Subcutaneous adipose tissue (tissue), 4 donors: Measurements from ENCODE around the gene ZBTB20. TPM values are rescaled to one million over a fixed set of nuclear protein-coding genes. Genes with fewer than 3 reads are reported as not detected.

Experiments used
- total RNA-seq, 4 donors: library from RNA; depleted of rRNA; stranded (reverse); fragments of >200 nt; gene quantifications; one replicate each; pipeline ENCODE4 v1.1.0, GENCODE V29; 2016
- TF ChIP-seq, protein P1 (sequence below): fragments of 450-650 bp; IDR thresholded peaks from one replicate; pipeline ENCODE4 v1.5.1; 2016; ENCODE audit warnings: low read depth, mild to moderate bottlenecking, control low read depth, antibody characterized with exemption, moderate library complexity

Gene ZBTB20
- total RNA-seq, 4 donors from 2014 or later = 60.3 to 93.4 (median 69.1) TPM

DNA sequence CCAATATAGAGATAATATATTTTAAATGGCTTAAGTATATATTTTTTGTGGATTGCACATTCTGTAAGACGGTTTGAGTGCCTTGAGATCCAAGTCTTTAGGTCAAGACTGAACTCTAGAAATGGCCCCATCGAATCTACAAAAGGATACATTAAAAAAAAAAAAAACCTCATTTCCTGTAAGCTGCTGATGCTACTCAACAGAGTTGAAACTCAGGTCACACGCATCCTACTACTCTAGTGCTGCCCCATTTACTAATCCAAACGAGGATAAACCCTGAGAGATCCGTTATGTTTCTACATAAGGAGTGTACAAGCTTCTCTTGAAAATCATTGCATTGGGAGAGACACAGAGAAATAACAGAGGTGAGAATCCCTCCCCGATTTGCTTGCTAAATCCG lies 666.0 kb downstream of the ZBTB20 start:
- TF ChIP-seq, protein P1, sequence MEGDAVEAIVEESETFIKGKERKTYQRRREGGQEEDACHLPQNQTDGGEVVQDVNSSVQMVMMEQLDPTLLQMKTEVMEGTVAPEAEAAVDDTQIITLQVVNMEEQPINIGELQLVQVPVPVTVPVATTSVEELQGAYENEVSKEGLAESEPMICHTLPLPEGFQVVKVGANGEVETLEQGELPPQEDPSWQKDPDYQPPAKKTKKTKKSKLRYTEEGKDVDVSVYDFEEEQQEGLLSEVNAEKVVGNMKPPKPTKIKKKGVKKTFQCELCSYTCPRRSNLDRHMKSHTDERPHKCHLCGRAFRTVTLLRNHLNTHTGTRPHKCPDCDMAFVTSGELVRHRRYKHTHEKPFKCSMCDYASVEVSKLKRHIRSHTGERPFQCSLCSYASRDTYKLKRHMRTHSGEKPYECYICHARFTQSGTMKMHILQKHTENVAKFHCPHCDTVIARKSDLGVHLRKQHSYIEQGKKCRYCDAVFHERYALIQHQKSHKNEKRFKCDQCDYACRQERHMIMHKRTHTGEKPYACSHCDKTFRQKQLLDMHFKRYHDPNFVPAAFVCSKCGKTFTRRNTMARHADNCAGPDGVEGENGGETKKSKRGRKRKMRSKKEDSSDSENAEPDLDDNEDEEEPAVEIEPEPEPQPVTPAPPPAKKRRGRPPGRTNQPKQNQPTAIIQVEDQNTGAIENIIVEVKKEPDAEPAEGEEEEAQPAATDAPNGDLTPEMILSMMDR = no peak

DNA sequence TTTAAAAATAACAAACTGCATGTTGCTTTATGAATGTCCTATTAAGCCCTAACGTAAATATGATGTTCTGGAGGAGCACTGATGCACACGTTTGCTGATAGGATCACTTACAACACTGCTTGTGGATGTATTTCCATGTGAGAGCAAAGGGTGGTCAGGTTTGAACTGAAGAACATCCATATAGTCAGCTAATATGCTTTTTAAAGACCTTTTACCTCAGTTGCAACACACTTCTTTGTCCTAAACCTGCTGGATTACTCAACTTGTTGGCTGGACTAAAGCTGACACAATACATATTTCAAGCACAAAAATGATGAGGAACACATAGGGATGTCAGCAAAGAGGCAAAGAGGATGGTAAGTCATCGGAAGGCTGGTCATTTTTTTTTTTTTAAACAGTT lies 666.6 kb downstream of the ZBTB20 start:
- TF ChIP-seq, protein P1 = no peak

DNA sequence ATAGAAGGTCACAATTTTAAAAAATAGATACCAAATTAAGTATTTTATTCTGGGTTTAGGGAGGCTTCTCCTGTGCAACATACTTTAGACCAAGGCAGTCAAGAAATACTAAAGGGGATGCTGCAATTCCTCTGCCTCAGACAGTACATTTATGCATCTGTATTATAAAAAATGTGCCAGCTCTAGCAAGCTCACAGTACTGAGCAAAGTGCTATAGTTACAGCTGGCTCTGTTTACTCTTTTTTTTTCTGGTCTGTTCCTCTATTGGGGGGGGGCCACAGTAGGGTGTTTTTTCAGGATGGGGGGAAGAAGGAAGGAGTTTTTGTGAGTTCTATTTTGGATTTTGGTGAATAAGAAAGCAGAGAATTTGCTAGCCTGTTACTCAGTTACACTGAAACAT lies 668.3 kb downstream of the ZBTB20 start:
- TF ChIP-seq, protein P1 = no peak

DNA sequence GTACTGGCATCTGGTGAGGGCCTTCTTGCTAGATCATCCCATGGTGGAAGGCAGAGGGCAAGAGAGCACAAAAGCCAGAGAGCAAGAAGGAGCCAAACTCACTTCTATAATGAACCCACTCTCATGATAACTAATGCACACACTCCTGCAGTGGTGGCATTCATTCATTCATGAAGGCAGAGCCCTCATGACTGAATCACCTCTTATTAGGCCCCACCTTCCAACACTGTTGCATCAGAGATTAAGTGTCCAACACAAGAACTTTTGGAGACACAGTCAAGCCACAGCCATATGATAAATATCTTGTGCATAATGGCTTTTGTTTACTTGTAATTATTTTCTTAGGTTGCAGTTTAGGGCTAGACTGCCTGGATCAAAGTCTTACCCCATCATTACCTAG lies 670.6 kb downstream of the ZBTB20 start:
- TF ChIP-seq, protein P1 = no peak

DNA sequence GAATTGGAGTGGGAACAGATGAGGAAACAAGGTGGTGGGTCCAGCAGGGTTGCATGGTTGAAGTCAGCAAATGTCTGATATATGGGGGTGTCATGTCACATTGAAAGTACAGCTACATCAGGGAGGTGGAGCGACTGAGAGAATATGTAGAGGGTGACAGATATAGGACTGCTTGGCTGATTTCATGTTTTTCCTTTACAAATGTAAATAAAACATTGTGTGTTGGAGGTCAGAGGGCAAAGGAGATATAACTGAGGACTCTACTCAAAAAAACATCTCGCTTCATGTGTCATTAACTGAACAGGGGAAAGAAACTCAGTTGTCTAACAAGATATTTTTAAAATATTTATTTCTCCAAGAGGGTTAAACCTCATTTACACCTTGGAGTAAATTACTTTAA lies 675.6 kb downstream of the ZBTB20 start:
- TF ChIP-seq, protein P1 = no peak

DNA sequence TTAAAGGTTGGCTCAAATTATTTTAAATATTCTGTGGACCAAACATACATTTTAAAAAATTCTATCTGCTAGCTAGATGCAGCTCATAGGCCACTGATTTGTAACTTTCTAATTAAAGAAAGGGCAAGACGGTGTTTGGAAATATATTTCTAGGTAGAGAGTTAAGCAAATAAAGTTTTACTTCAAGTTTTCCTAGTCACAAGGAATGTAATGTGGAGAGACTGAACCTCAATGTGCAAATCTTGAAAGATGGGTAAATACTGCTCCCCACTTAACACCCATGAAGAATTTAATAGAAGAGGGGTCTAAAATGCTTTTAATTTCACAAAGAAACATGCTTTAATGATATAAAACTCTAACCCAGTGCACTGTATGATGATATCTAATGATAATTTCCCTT lies 678.0 kb downstream of the ZBTB20 start:
- TF ChIP-seq, protein P1 = no peak

DNA sequence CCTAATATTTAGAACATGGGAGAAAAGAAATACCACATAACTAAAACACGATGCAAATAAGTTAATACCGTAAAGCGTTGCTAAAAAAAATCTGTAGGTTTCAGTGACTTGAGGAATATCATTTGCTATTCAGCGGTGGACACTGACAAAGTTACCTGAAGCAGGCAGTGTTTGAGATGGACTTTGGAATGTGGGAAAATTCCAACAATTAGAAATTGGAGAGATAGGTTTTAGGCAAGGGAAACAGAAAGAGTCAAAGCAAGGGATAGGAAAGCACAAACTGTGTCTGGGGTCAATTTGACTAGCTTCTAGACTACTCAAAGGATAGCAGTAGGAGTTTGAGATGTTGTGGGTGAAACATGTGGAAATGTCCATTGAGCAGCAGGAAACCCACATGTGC lies 680.3 kb downstream of the ZBTB20 start:
- TF ChIP-seq, protein P1 = no peak
